ENCODE results near the gene MSL1.

Gene MSL1

DNA sequence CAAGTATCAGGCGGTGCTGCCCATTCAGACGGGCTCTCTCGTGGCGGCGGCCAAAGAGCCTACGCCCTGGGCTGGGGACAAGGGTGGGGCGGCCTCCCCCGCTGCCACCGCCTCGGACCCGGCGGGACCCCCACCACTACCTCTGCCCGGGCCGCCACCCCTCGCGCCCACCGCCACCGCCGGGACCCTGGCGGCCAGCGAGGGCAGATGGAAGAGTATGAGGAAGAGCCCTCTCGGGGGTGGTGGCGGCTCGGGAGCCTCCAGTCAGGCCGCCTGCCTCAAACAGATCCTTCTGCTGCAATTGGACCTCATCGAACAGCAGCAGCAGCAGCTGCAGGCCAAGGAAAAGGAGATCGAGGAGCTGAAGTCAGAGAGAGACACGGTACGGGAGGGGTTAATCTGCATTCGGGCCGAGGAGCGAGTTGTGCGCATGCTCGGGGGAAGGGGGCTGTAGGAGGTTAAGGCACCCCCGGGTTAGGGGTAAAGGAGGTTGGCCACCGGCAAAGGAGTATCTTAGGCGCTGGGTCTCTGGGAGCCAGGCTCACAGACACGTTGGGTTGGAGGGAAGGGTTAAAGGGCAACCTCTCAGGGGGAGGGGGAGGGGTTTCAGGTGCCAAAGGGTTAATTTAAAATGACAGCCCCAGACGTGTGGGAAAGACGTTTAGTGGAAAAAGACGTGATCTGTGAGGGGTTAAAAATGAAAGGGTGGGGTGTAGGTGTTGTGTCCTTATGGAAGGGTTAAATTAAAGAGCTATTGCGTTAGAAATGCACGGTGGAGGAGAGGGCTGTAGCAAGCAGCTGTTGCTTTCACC lies 1.4 kb downstream of the MSL1 start (continued):
- TF ChIP-seq, protein P1, sequence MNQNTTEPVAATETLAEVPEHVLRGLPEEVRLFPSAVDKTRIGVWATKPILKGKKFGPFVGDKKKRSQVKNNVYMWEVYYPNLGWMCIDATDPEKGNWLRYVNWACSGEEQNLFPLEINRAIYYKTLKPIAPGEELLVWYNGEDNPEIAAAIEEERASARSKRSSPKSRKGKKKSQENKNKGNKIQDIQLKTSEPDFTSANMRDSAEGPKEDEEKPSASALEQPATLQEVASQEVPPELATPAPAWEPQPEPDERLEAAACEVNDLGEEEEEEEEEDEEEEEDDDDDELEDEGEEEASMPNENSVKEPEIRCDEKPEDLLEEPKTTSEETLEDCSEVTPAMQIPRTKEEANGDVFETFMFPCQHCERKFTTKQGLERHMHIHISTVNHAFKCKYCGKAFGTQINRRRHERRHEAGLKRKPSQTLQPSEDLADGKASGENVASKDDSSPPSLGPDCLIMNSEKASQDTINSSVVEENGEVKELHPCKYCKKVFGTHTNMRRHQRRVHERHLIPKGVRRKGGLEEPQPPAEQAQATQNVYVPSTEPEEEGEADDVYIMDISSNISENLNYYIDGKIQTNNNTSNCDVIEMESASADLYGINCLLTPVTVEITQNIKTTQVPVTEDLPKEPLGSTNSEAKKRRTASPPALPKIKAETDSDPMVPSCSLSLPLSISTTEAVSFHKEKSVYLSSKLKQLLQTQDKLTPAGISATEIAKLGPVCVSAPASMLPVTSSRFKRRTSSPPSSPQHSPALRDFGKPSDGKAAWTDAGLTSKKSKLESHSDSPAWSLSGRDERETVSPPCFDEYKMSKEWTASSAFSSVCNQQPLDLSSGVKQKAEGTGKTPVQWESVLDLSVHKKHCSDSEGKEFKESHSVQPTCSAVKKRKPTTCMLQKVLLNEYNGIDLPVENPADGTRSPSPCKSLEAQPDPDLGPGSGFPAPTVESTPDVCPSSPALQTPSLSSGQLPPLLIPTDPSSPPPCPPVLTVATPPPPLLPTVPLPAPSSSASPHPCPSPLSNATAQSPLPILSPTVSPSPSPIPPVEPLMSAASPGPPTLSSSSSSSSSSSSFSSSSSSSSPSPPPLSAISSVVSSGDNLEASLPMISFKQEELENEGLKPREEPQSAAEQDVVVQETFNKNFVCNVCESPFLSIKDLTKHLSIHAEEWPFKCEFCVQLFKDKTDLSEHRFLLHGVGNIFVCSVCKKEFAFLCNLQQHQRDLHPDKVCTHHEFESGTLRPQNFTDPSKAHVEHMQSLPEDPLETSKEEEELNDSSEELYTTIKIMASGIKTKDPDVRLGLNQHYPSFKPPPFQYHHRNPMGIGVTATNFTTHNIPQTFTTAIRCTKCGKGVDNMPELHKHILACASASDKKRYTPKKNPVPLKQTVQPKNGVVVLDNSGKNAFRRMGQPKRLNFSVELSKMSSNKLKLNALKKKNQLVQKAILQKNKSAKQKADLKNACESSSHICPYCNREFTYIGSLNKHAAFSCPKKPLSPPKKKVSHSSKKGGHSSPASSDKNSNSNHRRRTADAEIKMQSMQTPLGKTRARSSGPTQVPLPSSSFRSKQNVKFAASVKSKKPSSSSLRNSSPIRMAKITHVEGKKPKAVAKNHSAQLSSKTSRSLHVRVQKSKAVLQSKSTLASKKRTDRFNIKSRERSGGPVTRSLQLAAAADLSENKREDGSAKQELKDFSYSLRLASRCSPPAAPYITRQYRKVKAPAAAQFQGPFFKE (tag by site-specific recombination; IDR thresholded peaks at IDR 0.05; ENCODE audit: borderline replicate concordance): no peak
- TF ChIP-seq ZEB2 (tag by site-specific recombination; IDR thresholded peaks at IDR 0.05) (peak; percentile 88), KLF8 (tag by site-specific recombination; IDR thresholded peaks at IDR 0.05) (peak; percentile 75), ZFP69B (tag by site-specific recombination; IDR thresholded peaks at IDR 0.05) (peak; percentile 91), RBAK (tag by site-specific recombination; IDR thresholded peaks at IDR 0.05) (no peak), ZNF558 (tag by site-specific recombination; IDR thresholded peaks at IDR 0.05) (no peak; the same call in none of the 2 replicates), ZSCAN5A (tag by site-specific recombination; IDR thresholded peaks at IDR 0.05) (no peak), ZNF133 (tag by site-specific recombination; IDR thresholded peaks at IDR 0.05) (no peak), ZNF521 (tag by site-specific recombination; IDR thresholded peaks at IDR 0.05) (no peak), MEIS1 (CRISPR knock-in tag; IDR thresholded peaks at IDR 0.05; ENCODE audit: borderline replicate concordance) (no peak), TRIM28 (IDR thresholded peaks at IDR 0.05; ENCODE audit: borderline replicate concordance, low read length) (0 out of 2 replicates have a peak, but pooled peaks have one; percentile 18), ZNF768 (tag by site-specific recombination; IDR thresholded peaks at IDR 0.05) (no peak), ZNF701 (tag by site-specific recombination; IDR thresholded peaks at IDR 0.05) (no peak), ZXDB (tag by site-specific recombination; IDR thresholded peaks at IDR 0.05) (no peak; the same call in 1 of the 2 replicates), ZFP3 (tag by site-specific recombination; IDR thresholded peaks at IDR 0.05; ENCODE audit: low read depth) (no peak), ZNF624 (tag by site-specific recombination; IDR thresholded peaks at IDR 0.05) (no peak), GLIS1 (tag by site-specific recombination; IDR thresholded peaks at IDR 0.05) (peak; percentile 55; the same call in 1 of the 2 replicates), ZBTB1 (tag by site-specific recombination; IDR thresholded peaks at IDR 0.05) (no peak), ZNF10 (tag by site-specific recombination; IDR thresholded peaks at IDR 0.05) (no peak)
- TF ChIP-seq, protein P2, sequence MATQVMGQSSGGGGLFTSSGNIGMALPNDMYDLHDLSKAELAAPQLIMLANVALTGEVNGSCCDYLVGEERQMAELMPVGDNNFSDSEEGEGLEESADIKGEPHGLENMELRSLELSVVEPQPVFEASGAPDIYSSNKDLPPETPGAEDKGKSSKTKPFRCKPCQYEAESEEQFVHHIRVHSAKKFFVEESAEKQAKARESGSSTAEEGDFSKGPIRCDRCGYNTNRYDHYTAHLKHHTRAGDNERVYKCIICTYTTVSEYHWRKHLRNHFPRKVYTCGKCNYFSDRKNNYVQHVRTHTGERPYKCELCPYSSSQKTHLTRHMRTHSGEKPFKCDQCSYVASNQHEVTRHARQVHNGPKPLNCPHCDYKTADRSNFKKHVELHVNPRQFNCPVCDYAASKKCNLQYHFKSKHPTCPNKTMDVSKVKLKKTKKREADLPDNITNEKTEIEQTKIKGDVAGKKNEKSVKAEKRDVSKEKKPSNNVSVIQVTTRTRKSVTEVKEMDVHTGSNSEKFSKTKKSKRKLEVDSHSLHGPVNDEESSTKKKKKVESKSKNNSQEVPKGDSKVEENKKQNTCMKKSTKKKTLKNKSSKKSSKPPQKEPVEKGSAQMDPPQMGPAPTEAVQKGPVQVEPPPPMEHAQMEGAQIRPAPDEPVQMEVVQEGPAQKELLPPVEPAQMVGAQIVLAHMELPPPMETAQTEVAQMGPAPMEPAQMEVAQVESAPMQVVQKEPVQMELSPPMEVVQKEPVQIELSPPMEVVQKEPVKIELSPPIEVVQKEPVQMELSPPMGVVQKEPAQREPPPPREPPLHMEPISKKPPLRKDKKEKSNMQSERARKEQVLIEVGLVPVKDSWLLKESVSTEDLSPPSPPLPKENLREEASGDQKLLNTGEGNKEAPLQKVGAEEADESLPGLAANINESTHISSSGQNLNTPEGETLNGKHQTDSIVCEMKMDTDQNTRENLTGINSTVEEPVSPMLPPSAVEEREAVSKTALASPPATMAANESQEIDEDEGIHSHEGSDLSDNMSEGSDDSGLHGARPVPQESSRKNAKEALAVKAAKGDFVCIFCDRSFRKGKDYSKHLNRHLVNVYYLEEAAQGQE (tag by site-specific recombination; IDR thresholded peaks at IDR 0.05): no peak
- TF ChIP-seq, protein P3, sequence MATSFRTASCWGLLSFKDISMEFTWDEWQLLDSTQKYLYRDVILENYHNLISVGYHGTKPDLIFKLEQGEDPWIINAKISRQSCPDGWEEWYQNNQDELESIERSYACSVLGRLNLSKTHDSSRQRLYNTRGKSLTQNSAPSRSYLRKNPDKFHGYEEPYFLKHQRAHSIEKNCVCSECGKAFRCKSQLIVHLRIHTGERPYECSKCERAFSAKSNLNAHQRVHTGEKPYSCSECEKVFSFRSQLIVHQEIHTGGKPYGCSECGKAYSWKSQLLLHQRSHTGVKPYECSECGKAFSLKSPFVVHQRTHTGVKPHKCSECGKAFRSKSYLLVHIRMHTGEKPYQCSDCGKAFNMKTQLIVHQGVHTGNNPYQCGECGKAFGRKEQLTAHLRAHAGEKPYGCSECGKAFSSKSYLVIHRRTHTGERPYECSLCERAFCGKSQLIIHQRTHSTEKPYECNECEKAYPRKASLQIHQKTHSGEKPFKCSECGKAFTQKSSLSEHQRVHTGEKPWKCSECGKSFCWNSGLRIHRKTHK (tag by site-specific recombination; IDR thresholded peaks at IDR 0.05): no peak
- TF ChIP-seq, protein P4, sequence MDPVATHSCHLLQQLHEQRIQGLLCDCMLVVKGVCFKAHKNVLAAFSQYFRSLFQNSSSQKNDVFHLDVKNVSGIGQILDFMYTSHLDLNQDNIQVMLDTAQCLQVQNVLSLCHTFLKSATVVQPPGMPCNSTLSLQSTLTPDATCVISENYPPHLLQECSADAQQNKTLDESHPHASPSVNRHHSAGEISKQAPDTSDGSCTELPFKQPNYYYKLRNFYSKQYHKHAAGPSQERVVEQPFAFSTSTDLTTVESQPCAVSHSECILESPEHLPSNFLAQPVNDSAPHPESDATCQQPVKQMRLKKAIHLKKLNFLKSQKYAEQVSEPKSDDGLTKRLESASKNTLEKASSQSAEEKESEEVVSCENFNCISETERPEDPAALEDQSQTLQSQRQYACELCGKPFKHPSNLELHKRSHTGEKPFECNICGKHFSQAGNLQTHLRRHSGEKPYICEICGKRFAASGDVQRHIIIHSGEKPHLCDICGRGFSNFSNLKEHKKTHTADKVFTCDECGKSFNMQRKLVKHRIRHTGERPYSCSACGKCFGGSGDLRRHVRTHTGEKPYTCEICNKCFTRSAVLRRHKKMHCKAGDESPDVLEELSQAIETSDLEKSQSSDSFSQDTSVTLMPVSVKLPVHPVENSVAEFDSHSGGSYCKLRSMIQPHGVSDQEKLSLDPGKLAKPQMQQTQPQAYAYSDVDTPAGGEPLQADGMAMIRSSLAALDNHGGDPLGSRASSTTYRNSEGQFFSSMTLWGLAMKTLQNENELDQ (tag by site-specific recombination; IDR thresholded peaks at IDR 0.05; ENCODE audit: low read depth): no peak
- TF ChIP-seq, protein P5, sequence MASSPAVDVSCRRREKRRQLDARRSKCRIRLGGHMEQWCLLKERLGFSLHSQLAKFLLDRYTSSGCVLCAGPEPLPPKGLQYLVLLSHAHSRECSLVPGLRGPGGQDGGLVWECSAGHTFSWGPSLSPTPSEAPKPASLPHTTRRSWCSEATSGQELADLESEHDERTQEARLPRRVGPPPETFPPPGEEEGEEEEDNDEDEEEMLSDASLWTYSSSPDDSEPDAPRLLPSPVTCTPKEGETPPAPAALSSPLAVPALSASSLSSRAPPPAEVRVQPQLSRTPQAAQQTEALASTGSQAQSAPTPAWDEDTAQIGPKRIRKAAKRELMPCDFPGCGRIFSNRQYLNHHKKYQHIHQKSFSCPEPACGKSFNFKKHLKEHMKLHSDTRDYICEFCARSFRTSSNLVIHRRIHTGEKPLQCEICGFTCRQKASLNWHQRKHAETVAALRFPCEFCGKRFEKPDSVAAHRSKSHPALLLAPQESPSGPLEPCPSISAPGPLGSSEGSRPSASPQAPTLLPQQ (tag by site-specific recombination; IDR thresholded peaks at IDR 0.05): peak; percentile 80

All from HEK293 (cell line).